22Rv1 (cell line): ENCODE measurements around the gene PPIL4.
"Not testable (repeated sequence)": the region's sequence is repeated elsewhere in the genome, so short reads cannot be mapped to it uniquely, and the experiment has no call there.

Experiments
- H3K27ac ChIP-seq: fragments of 450-650 bp; 2 replicates; pipeline ENCODE4 v1.5.1; 2017
- ZFX ChIP-seq: fragments of 450-650 bp; IDR thresholded peaks from 2 replicates; pipeline ENCODE4 v1.6.1; 2017; ENCODE audit warnings: antibody characterized with exemption, borderline replicate concordance
- TF ChIP-seq, protein P1 (sequence below): fragments of 450-650 bp; IDR thresholded peaks from 2 replicates; pipeline ENCODE4 v1.5.1; 2017; ENCODE audit warnings: mild to moderate bottlenecking

Gene PPIL4

GRCh38 chr6:149501768-149502167 lies 44.1 kb downstream of the PPIL4 start:
- no peak overlapping the region for H3K27ac ChIP-seq
- TF ChIP-seq, protein P1, sequence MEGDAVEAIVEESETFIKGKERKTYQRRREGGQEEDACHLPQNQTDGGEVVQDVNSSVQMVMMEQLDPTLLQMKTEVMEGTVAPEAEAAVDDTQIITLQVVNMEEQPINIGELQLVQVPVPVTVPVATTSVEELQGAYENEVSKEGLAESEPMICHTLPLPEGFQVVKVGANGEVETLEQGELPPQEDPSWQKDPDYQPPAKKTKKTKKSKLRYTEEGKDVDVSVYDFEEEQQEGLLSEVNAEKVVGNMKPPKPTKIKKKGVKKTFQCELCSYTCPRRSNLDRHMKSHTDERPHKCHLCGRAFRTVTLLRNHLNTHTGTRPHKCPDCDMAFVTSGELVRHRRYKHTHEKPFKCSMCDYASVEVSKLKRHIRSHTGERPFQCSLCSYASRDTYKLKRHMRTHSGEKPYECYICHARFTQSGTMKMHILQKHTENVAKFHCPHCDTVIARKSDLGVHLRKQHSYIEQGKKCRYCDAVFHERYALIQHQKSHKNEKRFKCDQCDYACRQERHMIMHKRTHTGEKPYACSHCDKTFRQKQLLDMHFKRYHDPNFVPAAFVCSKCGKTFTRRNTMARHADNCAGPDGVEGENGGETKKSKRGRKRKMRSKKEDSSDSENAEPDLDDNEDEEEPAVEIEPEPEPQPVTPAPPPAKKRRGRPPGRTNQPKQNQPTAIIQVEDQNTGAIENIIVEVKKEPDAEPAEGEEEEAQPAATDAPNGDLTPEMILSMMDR = no peak
- no peak for TF ChIP-seq ZFX

DNA sequence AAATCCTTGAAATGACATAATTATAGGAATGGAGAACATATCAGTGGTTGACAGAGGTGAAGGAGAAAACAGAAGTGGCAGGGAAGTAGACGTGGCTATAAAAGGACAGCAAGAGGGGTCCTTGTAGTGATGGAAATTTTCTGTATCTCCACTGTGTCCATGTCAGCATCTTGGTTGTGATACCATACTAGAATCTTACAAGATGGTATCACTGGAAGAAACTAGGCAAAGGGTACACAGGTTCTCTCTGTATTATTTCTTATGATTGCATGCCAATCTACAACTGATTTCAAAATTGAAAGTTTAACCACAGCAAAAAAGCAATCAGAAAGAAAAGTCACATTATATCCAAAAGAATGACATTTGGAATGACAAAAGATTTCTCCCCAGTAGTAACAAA lies 44.6 kb downstream of the PPIL4 start:
- no peak overlapping the region for H3K27ac ChIP-seq
- TF ChIP-seq, protein P1 = no peak
- no peak for TF ChIP-seq ZFX

- no peak for TF ChIP-seq ZFX
- TF ChIP-seq, protein P1 = no peak
- no peak overlapping the region for H3K27ac ChIP-seq
Measured at GRCh38 chr6:149500096-149500495, 45.7 kb downstream of the PPIL4 start.

- no peak for TF ChIP-seq ZFX
- TF ChIP-seq, protein P1 = no peak
- H3K27ac ChIP-seq = no peak overlapping the region
Measured at GRCh38 chr6:149499066-149499465, 46.8 kb downstream of the PPIL4 start.

DNA sequence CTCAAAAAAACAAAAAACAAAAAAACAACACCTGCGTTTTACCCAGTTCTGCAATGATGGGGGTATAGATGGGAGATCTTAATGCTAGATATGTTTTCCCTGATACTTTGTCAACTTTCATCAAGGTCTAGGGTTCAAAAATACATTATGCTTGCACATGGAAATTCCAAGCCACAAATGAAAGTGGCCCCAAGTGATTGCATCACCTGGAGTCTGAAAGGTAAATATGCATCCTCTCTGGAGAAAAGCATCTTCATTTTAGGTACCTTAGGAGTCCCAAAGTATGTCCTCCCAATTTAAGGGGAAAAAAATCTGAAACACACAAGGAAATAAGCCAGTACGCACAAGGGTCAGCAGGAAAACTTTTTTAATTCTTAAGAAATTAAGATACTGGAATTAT lies 48.5 kb downstream of the PPIL4 start:
- H3K27ac ChIP-seq = no peak overlapping the region
- TF ChIP-seq ZFX = no peak
- TF ChIP-seq, protein P1 = no peak

GRCh38 chr6:149496597-149496996 lies 49.2 kb downstream of the PPIL4 start:
- not testable (repeated sequence) for H3K27ac ChIP-seq

DNA sequence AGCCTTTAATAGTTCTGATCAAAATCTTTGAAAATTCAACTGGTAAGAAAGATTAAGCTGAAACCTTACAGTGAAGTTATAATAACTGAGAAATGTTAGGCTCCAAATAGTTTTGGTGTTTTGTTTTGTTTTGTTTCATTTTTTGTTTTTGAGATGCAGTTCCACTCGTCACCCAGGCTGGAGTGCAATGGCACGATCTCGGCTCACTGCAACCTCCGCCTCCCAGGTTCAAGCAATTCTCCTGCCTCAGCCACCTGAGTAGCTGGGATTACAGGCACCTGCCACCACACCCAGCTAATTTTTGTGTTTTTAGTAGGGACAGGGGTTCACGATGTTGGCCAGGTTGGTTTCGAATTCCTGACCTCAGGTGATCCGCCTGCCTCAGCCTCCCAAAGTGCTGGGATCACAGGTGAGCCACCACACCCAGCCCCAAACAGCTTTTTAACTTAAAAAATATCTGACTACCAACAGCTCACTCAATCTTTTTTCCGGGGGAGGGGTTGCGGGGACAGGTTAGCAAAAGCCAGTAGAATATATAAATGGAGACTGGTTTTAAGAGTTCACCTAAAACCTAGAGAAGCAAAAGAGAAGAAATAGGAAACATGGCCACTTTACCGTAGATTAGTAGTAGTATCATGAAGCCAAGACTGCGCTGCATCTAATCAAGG lies 50.4 kb downstream of the PPIL4 start:
- H3K27ac ChIP-seq = not testable (repeated sequence)

DNA sequence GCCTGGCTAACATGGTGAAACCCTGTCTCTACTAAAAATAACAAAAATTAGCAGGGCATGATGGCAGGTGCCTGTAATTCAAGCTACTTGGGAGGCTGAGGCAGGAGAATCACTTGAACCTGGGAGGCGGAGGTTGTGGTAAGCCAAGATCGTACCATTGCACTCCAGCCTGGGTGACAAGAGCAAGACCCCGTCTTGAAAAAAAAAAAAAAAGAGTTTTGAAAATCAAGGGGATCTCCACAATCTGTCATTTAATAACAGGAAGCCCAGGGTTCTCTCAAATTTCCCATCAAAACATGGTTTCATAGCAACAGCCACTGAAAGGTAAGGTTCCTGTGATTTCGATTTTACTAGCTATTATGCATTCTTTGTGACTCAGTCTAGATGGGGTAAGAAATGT lies 51.0 kb downstream of the PPIL4 start:
- H3K27ac ChIP-seq = not testable (repeated sequence)

DNA sequence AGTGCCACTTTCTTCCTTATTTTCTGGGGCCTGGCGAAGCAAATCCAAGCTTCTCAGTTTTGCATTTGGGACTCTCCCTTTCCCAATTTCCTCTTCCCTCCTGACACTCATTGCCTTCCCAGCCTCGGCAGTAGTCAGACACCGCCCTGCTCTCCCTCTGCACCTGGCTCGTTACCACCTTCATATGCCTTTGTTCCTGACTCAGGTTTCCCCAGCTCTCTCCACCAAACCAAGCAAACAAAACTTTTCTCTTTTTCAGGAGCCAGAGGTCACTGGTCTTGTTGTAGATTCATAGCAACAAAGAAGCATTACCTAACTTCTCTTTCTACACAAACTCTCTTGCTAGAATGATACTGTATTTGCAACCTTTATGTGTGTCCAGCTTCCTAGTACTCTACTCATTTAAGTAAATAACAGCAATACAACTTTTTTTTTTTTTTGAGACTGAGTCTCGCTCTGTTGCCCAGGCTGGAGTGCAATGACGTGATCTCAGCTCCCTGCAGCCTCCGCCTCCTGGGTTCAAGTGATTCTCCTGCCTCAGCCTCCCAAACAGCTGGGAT lies 52.0 kb downstream of the PPIL4 start:
- TF ChIP-seq, protein P1 = no peak
- no peak for TF ChIP-seq ZFX
- no peak overlapping the region for H3K27ac ChIP-seq
